GM19467 (cell line): Measurements from ENCODE around the gene LAMC2.

Experiments
- ATAC-seq: cut with Tn5 transposase; IDR thresholded peaks from one replicate; pipeline ENCODE4 v1.9.1; 2021; ENCODE audit warnings: mild to moderate bottlenecking, moderate library complexity; ENCODE audit not compliant: unreplicated experiment

Gene LAMC2

GRCh38 chr1:183283286-183283685 is 97.2 kb downstream of the LAMC2 start:
- ATAC-seq: no peak

- no peak for ATAC-seq
These were observed 98.0 kb downstream of the LAMC2 start for GRCh38 chr1:183284086-183284485.

- no peak for ATAC-seq
These were observed 99.2 kb downstream of the LAMC2 start for GRCh38 chr1:183285256-183285655.

- no peak for ATAC-seq
These were observed 99.7 kb downstream of the LAMC2 start for GRCh38 chr1:183285746-183286145.

- ATAC-seq: no peak
These were observed 101.2 kb downstream of the LAMC2 start for GRCh38 chr1:183287191-183287675.

- no peak for ATAC-seq
These were observed 102.5 kb downstream of the LAMC2 start for GRCh38 chr1:183288583-183288982.

DNA sequence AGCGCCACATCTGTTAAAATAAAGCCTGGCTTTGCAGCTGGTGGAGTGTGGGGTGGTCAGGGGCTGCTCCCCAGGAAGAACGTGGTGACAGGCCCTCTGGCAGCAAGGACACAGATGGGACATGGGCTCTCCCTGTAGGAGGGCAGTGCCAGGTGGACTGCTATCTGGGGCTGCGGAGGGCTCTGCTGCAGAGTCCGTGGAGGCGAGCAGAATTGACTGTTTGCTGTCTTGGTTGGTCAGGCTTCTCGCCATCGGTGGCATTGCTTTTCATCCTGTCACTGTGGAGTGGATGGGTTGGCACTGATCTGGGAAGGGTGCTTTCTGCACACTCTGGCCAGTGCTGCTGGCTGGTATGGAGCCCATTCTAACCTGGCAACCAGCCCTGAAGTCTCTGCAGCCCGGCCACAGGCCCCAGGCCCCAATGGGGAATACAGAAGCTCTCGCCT is 103.0 kb downstream of the LAMC2 start:
- no peak for ATAC-seq

GRCh38 chr1:183290628-183291027 is 104.6 kb downstream of the LAMC2 start:
- no peak for ATAC-seq

DNA sequence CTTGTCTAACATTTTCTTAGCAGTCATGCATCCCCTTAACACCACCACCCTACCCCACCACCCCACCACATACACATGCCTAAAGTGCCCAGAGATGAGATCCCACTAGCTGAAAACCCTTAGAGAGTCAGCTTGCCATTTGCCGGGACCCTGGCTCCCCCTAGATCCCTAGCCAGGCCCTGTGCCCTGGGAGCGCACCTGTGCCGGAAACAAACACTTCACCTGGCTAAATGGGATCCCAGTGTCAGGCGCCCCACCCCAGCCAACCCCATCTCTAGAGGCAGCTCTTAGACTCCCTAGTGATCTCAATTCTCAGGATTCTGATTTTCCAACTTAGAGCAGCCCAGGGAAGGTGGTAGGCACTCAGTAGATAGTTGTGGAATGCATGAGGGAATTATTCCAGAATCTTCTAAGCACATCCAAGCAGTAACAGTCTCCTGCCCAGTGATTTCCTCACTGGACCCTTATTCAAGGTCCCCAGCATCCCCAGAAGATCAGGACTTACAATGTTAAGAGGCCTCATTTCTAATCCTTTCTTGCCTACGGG is 105.2 kb downstream of the LAMC2 start:
- ATAC-seq: no peak

DNA sequence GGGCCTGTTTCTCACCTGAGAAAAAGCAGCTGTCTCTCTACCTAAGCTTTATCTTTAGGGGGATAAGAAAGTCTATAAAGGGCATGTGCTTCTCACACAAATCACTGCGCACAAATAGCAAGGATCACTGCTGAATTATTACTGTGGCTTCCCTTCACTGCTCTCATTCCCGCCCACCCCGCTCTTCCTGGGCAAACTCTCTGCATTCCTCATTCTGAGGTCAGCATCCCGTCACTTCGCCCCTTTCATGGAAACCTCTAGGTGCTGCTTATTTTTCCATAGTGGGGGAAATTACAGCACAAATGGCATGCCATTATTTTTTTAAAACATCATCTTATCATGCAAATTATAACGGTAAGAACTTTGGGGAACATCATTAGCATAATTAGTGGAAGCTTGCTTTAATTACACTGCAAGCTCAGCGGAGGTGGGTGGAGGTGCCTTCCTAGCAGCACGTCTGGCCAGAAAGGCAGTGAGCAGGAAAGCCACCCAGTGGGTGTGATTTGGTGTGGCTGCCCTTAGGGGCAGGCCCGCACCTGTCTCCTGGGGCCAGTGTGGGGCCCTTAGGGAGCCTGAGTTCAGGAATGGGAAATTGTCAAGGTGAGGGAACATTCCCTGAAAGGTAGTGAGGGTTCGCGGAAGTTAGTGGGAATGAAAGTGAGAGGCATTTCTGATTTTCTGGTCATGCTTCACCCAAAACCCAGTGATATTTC is 105.9 kb downstream of the LAMC2 start:
- no peak for ATAC-seq

- ATAC-seq: no peak
These were observed 107.2 kb downstream of the LAMC2 start for GRCh38 chr1:183293241-183293640.

DNA sequence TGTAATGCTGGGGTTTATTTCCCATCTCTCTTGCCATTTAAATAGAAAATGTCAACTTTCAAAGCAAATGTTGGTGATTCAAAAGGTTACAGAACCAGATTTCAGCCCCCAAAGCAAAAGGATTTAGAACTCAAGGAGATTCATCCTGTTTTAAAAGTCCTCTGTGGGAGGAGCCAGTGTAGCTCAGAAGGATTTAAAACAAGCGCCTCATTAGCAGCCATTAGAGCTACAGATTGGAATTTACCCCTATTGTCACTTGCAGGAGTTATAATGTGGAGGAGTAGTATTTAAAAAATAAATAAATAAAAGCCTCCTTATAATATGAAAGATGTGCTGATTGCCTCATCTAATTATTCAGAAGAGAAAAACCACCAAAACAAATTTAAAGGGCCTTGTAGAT is 107.8 kb downstream of the LAMC2 start:
- no peak for ATAC-seq
